Measurements from ENCODE around the gene SLC1A3. TPM values are rescaled to one million over a fixed set of nuclear protein-coding genes. Genes with fewer than 3 reads are reported as not detected.

SLC1A3 gene
- total RNA-seq, 1 donor from 2014 or later = 43.5 TPM

DNA sequence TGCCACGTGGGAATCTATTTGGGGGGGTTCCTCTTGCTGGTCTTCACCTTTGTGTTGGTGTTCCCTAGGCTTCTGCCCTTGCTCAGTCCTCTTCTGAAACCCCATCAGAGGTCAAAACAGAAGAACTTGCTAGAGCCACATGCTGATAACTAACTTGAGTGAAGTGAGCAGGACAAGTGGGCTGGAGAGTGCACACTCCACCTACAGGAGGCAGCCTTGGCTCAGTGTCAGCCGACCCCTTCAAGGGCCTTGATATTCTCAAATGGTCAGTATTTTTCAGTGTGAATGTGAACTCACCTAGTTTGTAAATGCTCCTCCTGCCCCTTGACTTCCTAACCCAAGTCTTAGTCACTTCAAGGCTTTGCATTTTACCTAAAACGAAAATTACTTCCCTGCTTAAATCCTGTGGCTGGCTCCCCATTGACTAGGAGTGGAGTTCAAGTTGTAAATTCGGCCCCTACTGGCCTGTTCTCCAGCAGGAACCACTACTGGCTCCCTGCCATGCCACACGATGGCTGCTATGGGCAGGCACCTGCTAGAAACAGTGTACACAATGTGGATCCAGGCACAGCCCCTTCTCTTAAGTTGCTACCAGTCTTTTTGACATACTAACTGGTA lies 3.6 kb upstream of the SLC1A3 start:
- ATAC-seq = peak; percentile 60
- TF ChIP-seq, protein P1, sequence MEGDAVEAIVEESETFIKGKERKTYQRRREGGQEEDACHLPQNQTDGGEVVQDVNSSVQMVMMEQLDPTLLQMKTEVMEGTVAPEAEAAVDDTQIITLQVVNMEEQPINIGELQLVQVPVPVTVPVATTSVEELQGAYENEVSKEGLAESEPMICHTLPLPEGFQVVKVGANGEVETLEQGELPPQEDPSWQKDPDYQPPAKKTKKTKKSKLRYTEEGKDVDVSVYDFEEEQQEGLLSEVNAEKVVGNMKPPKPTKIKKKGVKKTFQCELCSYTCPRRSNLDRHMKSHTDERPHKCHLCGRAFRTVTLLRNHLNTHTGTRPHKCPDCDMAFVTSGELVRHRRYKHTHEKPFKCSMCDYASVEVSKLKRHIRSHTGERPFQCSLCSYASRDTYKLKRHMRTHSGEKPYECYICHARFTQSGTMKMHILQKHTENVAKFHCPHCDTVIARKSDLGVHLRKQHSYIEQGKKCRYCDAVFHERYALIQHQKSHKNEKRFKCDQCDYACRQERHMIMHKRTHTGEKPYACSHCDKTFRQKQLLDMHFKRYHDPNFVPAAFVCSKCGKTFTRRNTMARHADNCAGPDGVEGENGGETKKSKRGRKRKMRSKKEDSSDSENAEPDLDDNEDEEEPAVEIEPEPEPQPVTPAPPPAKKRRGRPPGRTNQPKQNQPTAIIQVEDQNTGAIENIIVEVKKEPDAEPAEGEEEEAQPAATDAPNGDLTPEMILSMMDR (IDR thresholded peaks at IDR 0.05) = peak; percentile 5
- Histone ChIP-seq H3K4me1 (peaks cover 11% of the 10 kb centered on the region), H3K4me3 (no peak overlapping the region), H3K9me3 (no peaks in the 10 kb centered on the region), H3K27me3 (peaks cover 10% of the 10 kb centered on the region), H3K36me3 (no peaks in the 10 kb centered on the region), H3K27ac (no peak overlapping the region)
- intact Hi-C loops (cut with DNase I) = no loop called here
- DNase-seq = no peak

- H3K27ac ChIP-seq = no peak overlapping the region
- intact Hi-C loops (cut with DNase I) = no loop called here
- no peaks in the 10 kb centered on the region for H3K9me3 ChIP-seq
- ATAC-seq = no peak
- H3K4me3 ChIP-seq = no peak overlapping the region
- peaks cover 18% of the 10 kb centered on the region for H3K27me3 ChIP-seq
- no peak for DNase-seq
- peaks cover 16% of the 10 kb centered on the region for H3K4me1 ChIP-seq
- H3K36me3 ChIP-seq = no peaks in the 10 kb centered on the region
- TF ChIP-seq, protein P1 (IDR thresholded peaks at IDR 0.05) = no peak
Measured at GRCh38 chr5:36605241-36605640, 1.2 kb upstream of the SLC1A3 start.

- Histone ChIP-seq H3K9me3 (no peaks in the 10 kb centered on the region), H3K27me3 (peaks cover 18% of the 10 kb centered on the region), H3K4me1 (peaks cover 16% of the 10 kb centered on the region), H3K36me3 (no peaks in the 10 kb centered on the region), H3K4me3 (peak overlapping the region; percentile 62), H3K27ac (peak overlapping the region; percentile 67)
- DNase-seq (no peak), ATAC-seq (peak; percentile 51)
- TF ChIP-seq, protein P1 (IDR thresholded peaks at IDR 0.05) = no peak
- intact Hi-C loops (cut with DNase I) = no loop called here
Measured at GRCh38 chr5:36606036-36606427, 374 bp upstream of the SLC1A3 start.

DNA sequence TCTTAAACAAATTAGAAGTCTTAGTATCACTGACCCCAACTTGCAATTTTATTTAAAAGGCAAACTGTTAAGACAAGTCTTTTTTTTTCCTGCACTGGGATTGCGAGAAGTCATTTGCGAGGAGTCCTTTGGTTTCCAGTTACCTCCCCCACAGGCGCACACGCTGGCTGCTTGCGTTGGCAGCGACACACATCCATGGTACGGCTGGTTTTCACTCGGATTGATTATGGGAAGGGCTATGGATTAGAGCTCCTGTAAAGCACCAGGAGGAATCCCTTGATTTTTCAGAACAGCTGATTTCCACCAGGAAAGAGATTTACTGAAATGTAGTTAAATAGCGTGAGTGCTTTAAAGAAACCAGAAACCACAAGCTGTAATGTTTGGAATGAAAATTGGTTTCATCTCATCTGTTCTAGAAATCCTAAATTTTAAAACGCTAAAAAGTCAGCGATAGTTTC lies 737 bp downstream of the SLC1A3 start:
- intact Hi-C loops (cut with DNase I) = no loop called here
- H3K27me3 ChIP-seq = peaks cover 18% of the 10 kb centered on the region
- ATAC-seq (peak; percentile 61), DNase-seq (no peak)
- peaks cover 16% of the 10 kb centered on the region for H3K4me1 ChIP-seq
- H3K27ac ChIP-seq = peak overlapping the region; percentile 67
- H3K9me3 ChIP-seq = no peaks in the 10 kb centered on the region
- TF ChIP-seq, protein P1 (IDR thresholded peaks at IDR 0.05) = no peak
- no peaks in the 10 kb centered on the region for H3K36me3 ChIP-seq
- peak overlapping the region; percentile 62 for H3K4me3 ChIP-seq

DNA sequence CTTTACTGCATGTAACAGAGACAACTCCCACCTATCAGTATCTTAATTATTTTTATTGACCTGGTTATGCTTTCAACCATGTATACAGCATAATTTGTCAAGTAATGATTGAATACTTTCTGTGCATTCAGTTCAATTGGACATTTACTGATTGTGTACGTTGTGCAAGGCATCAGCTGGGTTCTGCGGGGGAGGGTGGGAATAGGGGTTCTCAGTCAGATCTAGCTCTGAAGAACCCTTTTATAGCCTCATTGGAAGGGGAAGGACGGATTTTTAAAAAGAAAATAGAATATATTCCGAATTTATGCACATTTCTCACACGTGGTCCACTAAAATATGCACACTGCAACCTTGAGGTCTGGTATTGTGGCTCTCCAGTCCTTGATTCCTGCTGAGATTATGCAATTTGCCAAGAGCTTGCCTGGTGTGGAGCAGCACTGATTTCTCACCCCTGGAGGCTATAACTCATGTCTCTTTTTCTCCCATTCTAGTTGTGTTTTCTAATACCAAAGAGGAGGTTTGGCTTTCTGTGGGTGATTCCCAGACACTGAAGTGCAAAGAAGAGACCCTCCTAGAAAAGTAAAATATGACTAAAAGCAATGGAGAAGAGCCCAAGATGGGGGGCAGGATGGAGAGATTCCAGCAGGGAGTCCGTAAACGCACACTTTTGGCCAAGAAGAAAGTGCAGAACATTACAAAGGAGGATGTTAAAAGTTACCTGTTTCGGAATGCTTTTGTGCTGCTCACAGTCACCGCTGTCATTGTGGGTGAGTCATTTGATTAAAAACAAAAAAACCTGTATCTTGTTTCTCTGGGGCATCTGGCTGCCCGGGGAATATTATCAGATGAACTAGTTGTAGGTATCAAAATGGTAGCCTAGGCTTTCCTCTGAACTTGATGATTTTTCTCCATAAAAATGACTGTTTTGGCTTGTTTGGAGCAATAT lies 1.7 kb downstream of the SLC1A3 start:
- Histone ChIP-seq H3K36me3 (no peaks in the 10 kb centered on the region), H3K4me1 (peaks cover 16% of the 10 kb centered on the region), H3K4me3 (peak overlapping the region; percentile 62), H3K27me3 (peaks cover 18% of the 10 kb centered on the region), H3K27ac (no peak overlapping the region), H3K9me3 (no peaks in the 10 kb centered on the region)
- TF ChIP-seq, protein P1 (IDR thresholded peaks at IDR 0.05) = no peak
- DNase-seq (no peak), ATAC-seq (peak; percentile 44)
- intact Hi-C loops (cut with DNase I) = no loop called here

Measured in upper lobe of right lung (tissue), 1 donor.